ENCODE data around the gene HOXB2. TPM values are rescaled to one million over a fixed set of nuclear protein-coding genes. Genes with fewer than 3 reads are reported as not detected.

Gene HOXB2
- 0.36 TPM in 1 of 2 replicates, not detected in the other for total RNA-seq

DNA sequence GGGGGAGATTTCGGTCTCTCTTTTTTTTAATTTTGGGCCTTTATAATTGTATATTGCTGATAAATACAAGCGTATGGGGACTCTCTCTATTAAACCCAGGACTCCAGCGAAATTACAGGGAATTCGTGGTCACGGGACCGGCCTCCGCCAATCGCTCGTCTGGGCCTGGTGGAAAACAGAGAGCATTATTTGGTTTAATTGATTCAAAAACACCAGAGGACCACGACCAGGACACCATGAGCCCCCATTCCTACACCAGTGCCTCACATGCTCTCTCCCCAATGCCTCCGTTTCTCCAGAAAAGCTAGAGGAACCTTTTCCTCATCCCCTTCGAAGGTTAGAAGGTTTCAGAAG, at the start of gene HOXB2:
Gene HOXB2, minus strand, starts transcription at position 88 of the 354 bp plus-strand sequence. CDS start 198 bp downstream, outside the sequence.

DNA sequence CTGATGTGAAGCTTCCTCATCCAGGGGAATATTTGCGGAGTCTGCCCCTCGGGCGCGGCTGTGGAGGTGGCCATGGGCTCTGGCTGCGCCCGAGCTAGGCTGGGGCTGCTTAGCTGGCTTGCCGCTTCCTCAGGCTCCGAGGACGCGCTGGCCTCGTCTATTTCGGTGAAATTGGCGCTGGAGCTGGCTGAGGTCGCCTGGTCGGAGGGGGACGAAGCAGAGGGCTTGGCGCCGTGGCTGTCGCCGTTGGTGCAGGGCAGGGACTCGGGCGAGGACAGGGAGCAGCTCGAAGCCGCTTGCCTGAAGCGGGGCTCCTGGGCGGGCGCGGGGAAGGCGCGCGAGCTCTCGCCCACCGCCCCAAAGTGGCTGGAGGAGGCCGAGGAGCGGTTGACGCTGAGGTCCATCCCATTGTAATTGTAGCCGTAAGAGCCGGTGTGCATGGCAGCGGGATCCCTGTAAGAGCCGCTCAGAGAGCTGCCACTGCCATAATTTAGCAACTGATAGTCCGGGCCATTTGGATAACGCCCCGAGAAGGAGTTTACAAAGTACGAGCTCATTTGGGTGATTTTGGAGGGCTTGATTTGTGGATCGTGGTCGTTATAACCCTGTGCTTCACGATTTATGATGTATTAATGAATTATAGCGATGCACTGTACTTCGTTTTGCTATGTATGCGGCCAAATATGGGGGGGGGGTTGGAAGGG, 48.4 kb upstream of the HOXB2 start, which contains the start of gene HOXB5:
Gene HOXB5, minus strand, starts transcription at position 654 of the 704 bp plus-strand sequence. Its CDS starts 97 bp downstream, at position 557.

DNA sequence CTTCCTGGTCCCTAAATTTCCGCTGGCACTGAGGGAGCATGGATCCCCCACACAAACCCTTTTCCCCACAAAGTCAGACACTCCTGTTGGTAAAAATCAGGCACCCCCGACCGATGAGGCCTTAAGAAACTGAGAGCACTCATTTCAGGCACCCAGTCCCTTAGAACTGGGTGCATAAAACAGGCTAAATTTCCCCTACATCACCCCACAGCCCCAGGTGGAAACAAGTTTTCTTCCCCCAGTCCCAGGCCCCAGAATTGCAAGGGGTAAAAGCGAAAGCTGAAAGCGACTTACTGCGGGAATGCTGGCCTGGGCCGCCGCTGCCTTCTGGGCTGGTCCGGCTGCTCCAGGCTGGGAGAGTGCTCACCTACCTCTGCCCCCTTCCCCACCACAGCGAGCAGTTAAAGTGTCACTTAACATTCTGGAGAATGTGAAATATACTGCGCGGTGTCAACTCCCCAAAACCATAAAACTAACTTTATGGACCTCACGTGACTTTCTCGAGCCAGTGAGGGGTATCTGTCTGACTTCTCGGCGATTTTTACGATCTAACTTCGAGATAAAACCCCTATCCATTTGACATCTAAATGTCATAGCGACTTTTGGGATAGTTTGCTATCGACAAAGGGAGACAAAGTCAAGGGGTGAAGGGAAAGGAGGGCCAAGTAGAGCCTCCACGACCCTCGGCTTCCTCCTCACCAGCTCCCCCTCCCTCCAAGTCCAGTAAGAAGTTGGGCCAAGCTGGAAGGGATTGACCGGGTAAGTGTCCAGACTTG, 45.1 kb upstream of the HOXB2 start, which contains the start of gene HOXB3:
Gene HOXB3, minus strand, starts transcription at position 411 of the 776 bp plus-strand sequence. CDS start 37,767 bp downstream, outside the sequence.

DNA sequence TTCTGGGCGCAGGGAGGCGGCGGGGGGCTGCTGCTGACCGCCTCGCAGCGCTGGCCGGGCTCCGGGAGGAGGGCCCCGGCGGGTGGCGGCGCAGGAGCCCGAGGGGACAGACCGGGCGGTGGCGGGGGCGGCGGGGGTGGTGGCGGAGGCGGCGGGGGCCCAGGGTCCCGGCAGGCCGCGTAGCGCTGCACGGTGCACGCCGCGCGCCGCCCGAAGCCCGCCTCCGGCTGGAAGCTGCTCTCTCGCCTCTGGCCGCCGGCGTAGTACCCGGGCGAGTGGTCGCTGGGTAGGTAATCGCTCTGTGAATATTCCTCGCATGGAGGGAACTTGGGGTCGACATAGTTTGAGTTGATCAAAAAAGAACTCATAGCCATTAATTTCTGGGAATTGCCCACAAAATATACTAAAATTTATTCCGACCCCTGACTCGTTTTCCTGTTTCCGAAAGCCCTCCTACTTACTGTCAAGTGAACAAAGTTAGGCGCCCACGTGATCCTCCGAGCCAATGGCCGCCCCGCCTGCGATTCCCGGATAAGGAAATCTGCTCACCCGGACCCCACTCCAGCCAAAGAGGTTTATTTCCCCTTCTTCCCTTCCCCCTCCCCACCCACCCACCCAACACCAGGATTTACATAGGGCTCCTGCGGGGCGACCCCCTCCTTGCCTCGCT, 33.2 kb upstream of the HOXB2 start, which contains the start of gene HOXB4:
Gene HOXB4, minus strand, starts transcription at position 405 of the 670 bp plus-strand sequence. Its CDS starts 31 bp downstream, at position 374.

DNA sequence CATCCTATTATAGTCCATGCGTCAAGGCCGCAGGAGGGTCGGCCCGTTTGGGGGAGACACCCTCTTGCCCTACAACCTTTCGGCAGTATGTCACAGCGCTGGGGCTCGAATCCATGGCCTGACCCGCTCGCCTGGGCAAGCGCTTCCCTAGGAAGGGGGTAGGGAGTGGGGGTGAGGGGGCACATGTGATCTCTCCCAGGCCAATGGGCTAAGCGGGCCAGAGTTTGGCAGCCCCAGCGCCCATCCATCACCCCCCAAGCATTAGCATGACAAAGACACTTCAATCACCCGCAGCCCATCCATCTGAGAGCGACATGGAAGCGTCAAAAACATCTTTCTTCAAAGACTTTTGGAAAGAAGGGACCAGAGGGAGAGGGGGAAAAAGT, 14.0 kb downstream of the HOXB2 start, which contains the start of gene HOXB1:
Gene HOXB1, minus strand, starts transcription at position 125 of the 386 bp plus-strand sequence. Its CDS starts 107 bp downstream, at position 18.

Other genes with a start within 250 kb of the HOXB2 start
- gene SKAP1, start 114.9 kb downstream of the HOXB2 start, total RNA-seq = 0.14 TPM in 1 of 2 replicates, not detected in the other
- gene HOXB1, start 14.1 kb downstream of the HOXB2 start, total RNA-seq = not detected in 2 replicates
- gene HOXB4, start 33.2 kb upstream of the HOXB2 start, total RNA-seq = under 0.01 TPM in 1 of 2 replicates, not detected in the other
- 0.36 TPM in 1 of 2 replicates, not detected in the other for gene HOXB3, start 45.1 kb upstream of the HOXB2 start, total RNA-seq
- under 0.01 TPM in 1 of 2 replicates, not detected in the other for gene HOXB5, start 48.7 kb upstream of the HOXB2 start, total RNA-seq
- 0.28 TPM in 1 of 2 replicates, not detected in the other for gene HOXB6, start 59.9 kb upstream of the HOXB2 start, total RNA-seq
- gene HOXB7, start 65.9 kb upstream of the HOXB2 start, total RNA-seq = 0.78 TPM in 1 of 2 replicates, not detected in the other
- not detected in 2 replicates for gene HOXB8, start 70.2 kb upstream of the HOXB2 start, total RNA-seq
- under 0.01 TPM in 1 of 2 replicates, not detected in the other for gene HOXB9, start 81.2 kb upstream of the HOXB2 start, total RNA-seq
- not detected in 2 replicates for gene PRAC1, start 177.4 kb upstream of the HOXB2 start, total RNA-seq
- not detected in 2 replicates for gene PRAC2, start 178.1 kb upstream of the HOXB2 start, total RNA-seq
- under 0.01 TPM in 1 of 2 replicates, not detected in the other for gene HOXB13, start 183.6 kb upstream of the HOXB2 start, total RNA-seq